ENCODE data around the gene EIF1AY.
A peak's percentile ranks its signal among the peaks of the same experiment; 100 is the strongest.
"Not testable (repeated sequence)": the region's sequence is repeated elsewhere in the genome, so short reads cannot be mapped to it uniquely, and the experiment has no call there.

Gene EIF1AY, protein sequence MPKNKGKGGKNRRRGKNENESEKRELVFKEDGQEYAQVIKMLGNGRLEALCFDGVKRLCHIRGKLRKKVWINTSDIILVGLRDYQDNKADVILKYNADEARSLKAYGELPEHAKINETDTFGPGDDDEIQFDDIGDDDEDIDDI

DNA sequence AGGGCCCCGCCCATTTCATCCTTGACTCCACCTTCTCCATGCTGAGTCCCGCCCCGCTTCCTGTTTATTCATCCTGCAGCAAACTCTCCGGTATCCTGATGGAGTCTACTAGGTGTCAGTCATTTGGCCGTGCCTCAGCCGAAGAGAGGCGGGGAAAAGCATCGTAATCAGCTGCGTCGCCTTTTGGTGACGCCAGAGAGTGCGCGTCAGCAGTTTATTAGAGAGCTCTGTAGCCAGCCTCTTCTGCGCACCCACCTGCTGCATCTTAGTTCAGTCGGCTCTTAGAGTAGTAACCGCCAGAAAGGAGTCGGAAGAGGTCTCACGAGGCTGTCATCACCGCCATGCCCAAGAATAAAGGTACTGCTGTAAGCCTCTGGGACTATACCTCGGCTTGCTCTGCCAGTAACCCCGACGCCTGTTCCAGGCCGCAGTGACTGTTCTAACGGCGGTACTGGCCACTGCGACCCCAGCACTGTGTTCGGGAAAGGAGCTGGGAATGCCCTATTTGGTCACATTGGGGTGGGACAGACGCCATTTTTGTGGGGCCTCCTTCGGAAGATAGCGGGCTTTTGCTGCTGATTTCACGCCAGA, at the start of gene EIF1AY:
Gene EIF1AY (plus strand): TSS at position 246 of the 591 bp plus-strand sequence. CDS start 96 bp downstream, at position 342.
- DNase-seq, result peak; percentile 77

DNA sequence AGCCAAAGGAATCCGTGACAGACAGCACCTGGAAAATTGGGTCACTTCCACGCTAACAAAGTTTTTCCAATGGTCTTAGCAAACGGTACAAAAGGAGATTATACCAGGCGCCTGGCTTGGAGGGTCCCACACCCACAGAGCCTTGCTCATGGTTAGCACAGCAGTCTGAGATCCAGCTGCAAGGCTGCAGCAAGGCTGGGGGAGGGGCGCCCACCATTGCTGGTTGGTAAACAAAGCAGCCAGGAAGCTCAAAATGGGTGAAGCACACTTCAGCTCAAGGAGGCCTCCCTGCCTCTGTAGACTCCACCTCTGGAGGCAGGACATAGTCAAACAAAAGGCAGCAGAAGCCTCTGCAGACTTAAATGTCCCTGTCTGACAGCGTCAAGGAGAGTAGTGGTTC, 47.1 kb upstream of the EIF1AY start:
- no peak for DNase-seq

DNA sequence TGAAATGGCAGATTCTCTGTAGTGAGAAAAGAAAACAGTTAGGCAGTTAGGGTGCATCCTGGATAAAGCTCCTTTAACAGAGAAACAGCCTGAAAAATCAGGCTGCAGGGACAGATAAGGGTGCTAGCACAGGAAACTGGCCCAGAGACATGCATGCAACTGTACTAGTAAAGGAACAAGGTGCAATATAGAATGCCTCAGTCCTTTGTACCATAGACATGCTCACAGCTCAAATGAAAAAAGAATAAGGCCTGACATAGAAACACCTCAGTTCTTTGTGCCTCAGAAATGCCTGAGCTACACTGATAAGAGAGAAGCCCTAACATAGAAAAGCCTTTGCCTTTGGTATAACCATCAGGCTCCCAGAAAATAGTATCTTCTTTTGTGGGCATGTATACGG, 37.4 kb upstream of the EIF1AY start:
- DNase-seq, result no peak

DNA sequence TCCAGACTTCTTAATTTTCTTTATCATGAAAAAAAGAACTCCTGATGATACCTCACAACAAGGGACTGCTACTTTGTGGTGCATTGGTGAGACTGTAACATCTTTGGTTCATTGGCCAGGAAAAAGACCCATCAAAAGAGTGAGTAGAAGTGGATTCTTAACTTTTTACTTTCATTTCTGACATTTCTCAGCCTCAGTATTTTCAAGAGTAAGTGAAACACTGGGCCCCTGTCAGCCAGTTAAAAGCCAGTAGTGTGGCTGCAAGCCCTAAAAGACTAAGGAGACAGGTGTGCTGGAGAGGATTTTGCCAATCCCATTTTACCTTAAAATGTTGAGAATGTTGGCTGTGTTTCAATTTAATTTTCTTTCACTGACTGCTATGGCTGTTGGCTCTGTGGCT, 36.6 kb upstream of the EIF1AY start:
- DNase-seq, result no peak

DNA sequence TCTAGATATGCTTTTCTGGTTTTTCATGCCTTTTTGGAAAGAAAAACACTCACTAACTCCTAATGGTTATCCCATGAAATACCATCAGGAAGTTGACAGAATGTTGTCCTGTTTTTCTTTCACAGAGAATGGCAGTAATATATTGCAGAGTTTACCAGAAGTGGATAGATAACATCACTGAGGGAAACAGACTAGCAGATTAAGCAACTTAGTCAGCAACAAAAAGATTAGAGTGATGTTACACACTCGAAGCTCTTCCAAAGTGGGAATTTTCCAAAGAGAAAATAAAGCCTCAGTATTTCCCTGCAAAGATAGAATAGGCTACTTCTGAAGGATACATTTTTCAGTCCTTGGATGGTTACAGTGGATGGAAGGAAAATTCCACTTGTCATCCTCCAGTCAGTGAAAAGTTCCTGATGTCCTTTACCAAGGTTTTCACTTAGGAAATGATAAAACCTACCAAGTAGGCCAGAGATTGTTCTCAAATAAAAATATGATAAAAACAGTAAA, 31.1 kb upstream of the EIF1AY start:
- DNase-seq, result no peak

DNA sequence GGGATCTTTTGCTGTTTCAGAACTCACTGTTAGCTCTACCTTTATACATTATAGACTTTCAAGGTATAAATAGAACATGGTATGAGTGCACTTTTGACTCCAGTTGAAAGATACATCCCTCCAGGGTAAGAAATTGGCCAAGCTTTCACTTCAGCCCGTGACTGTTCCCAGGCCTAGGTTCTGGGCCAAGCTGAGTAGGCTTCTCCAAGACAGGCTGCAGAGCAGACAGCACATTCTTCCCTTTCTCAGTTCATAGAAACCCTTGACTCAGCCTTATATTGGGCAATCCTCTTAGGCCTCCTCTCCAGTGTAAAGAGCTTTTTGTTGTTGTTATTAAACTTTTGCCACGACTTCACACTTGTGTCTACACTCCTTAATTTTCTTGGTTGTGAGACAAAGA, 29.5 kb upstream of the EIF1AY start:
- no peak for DNase-seq

DNA sequence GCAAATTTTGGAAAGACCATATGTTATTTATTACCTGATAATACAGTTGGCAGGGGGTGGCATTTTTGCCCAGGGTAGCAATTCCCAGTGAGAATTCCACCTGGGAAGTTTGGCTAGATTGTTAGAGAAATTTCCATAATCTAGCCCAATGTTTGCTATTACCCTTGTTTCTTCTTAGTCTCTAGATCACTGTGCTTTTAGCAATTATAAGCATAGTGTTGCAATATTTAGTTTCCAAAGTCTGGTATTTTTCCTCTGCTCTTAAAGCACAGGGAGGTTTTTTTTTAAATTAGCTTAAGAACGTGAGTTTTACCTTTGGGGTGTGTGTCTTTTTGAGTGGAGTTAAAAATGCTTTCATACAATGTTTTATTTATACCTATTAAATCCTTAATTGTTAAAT, 26.3 kb upstream of the EIF1AY start:
- DNase-seq, result no peak

DNA sequence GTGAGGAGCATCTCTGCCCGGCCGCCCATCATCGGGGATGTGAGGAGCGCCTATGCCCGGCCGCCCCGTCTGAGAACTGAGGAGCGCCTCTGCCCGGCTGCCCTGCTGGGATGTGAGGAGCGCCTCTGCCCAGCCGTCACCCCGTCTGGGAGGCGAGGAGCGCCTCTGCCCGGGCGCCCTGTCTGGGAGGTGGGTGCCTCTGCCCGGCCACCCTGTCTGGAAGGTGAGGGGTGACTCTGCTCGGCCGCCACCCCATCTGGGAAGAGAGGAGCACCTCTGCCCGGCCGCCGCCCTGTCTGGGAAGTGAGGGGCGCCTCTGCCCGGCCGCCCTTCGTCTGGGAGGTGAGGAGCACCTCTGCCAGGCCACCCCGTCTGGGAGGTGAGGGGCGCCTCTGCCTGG, 23.7 kb upstream of the EIF1AY start:
- no peak for DNase-seq

DNA sequence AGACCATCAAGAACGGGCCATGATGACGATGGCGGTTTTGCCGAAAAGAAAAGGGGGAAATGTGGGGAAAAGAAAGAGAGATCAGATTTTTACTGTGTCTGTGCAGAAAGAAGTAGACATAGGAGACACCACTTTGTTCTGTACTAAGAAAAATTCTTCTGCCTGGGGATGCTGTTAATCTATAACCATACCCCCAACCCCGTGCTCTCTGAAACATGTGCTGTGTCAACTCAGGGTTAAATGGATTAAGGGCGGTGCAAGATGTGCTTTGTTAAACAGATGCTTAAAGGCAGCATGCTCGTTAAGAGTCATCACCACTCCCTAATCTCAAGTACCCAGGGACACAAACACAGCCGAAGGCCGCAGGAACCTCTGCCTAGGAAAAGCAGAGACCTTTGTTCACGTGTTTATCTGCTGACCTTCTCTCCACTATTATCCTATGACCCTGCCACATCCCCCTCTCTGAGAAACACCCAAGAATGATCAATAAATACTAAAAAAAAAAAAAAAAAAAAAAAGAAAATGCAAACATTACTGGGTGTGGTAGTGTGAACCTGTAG, 22.7 kb upstream of the EIF1AY start:
- DNase-seq, result not testable (repeated sequence)

DNA sequence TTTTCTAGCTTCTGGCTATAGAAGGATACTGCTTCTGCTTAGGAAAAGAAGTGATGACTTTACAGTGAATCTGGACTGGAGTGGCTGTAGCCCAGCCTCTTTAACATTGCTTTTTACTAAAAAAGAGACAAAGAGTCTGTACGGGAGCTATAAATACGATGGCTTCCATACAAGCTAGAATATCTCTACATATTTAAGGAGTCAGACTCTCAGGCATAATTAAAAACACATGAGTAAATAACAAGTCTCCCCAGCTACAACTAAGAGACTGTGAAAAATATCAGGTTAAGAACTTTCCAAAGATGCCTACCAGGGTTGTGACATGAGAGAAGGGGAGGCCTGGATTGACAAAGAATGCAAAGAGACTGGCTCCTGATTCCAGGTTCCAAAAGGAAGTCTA, 19.8 kb upstream of the EIF1AY start:
- no peak for DNase-seq

DNA sequence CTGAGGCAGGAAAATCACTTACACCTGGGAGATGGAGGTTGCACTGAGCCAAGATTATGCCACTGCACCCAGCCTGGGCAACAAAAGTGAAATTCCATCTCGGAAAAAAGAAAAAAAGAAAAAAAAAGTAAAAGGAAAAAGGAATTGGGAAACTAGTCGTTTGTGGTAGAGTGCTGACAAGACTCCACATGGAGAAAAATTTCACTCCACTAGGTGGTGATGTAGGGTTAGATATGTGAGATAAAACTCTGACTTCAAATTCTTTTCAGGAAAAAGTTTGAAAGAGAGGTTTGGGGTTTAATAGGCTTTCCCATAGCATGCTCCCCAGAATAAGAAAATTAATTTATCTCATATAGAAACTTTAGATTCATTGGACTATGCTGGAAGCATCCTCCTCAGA, 16.9 kb upstream of the EIF1AY start:
- DNase-seq, result no peak

DNA sequence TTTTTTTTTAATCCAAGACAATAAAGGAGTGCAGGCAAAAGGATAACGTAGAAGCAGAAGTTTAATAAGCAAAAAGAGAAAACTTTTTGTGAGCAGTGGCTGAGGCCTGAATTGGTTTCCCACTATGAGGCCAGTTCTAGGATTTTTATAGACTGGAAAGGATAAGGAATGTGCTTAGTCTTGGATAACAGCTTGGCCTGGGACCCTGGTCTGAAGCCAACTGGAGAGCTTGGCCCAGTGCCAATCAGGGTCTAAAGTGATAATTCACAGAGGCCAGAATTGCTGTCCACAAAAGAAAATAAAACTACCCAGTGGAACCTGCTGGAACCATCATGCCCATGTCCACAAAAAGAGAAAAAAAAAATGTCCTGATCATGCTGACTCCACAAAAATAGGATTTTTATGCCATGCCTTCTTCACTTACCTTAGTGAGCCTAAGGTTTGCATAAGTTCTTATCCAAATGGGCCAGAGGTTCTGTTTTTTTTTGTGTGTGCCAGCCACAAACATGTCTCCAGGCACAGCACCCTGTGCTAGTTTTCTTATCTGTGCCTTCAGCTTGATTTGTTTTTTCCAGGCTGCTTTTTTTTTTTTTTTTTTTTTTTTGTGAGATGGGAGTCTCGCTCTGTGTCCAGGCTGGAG, 15.6 kb upstream of the EIF1AY start:
- no peak for DNase-seq

DNA sequence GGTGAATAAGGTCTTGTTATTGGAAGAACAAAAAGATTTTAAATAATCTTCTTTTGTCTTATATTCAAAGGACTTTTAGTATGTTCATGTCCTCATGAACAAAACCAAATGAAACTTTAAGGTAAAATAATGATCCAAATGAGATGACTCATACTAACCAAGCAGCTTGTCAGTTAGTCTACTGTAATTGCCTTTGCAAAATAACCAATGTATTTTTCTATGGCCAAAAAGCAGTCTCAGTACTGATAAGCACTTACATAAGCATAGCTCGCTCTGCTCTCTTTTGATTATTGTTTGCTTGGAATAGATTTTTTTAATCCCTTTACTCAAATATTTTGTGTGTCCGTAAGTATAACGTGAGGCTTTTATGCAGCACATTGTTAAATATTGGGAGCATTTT, 4.3 kb upstream of the EIF1AY start:
- DNase-seq, result no peak

DNA sequence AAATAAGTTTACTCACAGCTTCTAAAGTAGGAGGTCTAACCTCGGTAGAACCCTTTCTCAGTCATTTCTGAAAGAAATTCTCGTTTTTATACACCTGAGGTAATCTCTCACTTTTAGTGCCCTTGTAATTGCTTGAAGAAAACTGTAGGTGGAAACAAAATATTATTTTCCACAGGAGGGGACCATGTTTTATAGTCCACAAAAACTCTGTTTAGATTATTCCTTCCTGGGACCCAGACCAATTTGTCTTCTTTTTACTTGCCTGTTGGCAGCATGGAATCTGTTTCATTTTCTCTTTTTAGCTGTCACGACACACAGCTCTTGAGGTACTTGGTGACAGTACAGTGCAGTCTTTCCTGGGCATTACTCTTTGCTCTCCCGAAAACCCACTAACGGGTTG, 930 bp downstream of the EIF1AY start:
- DNase-seq, result no peak

DNA sequence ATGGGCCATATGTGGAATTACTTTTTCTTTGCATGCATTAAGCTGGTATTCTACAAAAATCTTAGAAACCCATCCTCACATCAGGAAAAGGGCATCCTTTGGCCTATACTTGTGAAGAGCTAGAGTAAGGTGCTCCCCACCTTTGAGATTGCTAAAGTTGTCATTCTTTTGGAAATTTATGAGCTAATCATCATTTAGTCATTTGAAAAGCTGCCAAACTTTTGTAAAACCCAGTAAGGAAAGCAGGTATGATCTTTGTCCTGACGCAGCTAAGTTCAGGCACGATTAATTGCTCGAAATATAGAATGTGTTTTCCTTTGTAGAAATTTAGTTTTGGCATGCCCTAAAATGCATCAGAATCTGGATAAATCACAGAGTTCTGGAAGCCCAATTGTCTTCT, 2.6 kb downstream of the EIF1AY start:
- DNase-seq, result no peak

DNA sequence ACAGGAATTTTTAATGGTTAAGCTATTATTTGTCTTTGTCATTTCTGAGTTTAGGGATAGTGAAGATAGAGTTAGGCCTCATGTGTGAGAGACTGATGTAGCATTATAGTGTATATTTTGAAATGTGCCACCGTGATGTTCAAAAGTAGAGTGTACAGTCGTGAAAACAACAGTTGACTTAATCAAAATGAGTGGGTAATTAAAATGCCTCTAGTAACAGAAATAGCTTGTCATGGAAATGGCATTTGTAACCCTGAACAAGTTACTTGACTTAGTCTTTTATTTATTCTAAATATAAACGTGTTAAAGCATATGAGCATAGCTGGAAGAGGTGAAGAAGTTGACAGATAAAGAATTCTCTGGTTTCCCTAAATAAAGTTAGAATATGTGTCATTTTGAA, 6.1 kb downstream of the EIF1AY start:
- DNase-seq, result no peak

DNA sequence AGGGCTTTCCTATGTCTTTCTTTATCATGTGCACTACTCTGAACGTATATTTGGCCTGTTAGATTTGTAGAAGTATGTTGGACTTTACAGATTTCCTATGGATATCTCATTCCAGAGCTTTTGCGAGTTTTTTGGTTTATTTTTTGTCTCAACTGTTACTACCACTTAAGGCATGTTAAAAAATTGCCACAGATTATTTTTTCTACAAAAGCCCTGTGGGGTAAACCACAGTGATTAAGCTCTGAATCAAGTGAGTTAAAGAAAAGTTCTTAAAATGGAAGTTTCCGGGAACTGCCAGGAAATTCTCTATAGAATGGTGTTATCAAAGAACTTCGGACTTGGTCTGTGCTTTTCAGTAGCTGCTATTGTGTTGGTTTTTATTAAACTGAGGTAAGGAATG, 10.6 kb downstream of the EIF1AY start:
- DNase-seq, result no peak
